Mucosa of descending colon (tissue), 3 donors: ENCODE data around the gene UGT1A7. TPM values are rescaled to one million over a fixed set of nuclear protein-coding genes. Genes with fewer than 3 reads are reported as not detected.

Experiments
- ATAC-seq: fragments of 200-7000 bp; cut with Tn5 transposase; one replicate; pipeline ENCODE4 v1.9.1; 2020; ENCODE audit warnings: mild to moderate bottlenecking, moderate library complexity
- DNase-seq, 3 donors: peaks; one replicate each; pipeline ENCODE4 v3.0.0-alpha.2; 2020
- H3K36me3 ChIP-seq: fragments of 200-600 bp; one replicate; pipeline ENCODE4 v1.8.0; 2021; ENCODE audit warnings: low read depth, mild to moderate bottlenecking
- H3K4me1 ChIP-seq: fragments of 200-600 bp; one replicate; pipeline ENCODE4 v1.8.0; 2021; ENCODE audit warnings: low read depth, mild to moderate bottlenecking
- H3K4me3 ChIP-seq: fragments of 200-600 bp; one replicate; pipeline ENCODE4 v1.8.0; 2021; ENCODE audit warnings: mild to moderate bottlenecking
- H3K9me3 ChIP-seq: fragments of 200-600 bp; one replicate; pipeline ENCODE4 v1.8.0; 2021; ENCODE audit warnings: mild to moderate bottlenecking
- CTCF ChIP-seq: fragments of 200-600 bp; IDR thresholded peaks from one replicate; pipeline ENCODE4 v1.8.0; 2022; ENCODE audit warnings: antibody characterized with exemption, mild to moderate bottlenecking
- intact Hi-C, 2 donors: fragments of 100-400 bp; cut with DNase I in 1 of 2; cut with micrococcal nuclease in 1 of 2; formaldehyde crosslinking; loops; one replicate each; pipeline versions ENCODE4 v1.11.0 to v1.11.1; 2022; cut with DNase I, micrococcal nuclease
- total RNA-seq, 3 donors: library from RNA; stranded (reverse); fragmentation: NEBNext Ultra II Directional in 2 of 3; extraction: Animal tissue kit (Norgen Biotek cat#: 25700) in 2 of 3; gene quantifications; one replicate each; pipeline versions ENCODE4 v1.2.1 to v1.2.4, GENCODE V29; 2021 to 2023
- donor health status: DM: no; HTN: no; CAD: no; lungs with moderate emphysema.
- donor health status: DM: no; HTN: no; CAD: no.
- donor health status: DM: no; HTN: yes; CAD: no.

Gene UGT1A7
- total RNA-seq, 3 donors from 2014 or later: 5.4 to 19.5 (median 5.9) TPM

GRCh38 chr2:233754872-233755611 is 73.3 kb downstream of the UGT1A7 start:
- H3K9me3 ChIP-seq: peaks cover 8% of the 10 kb centered on the region
- DNase-seq (no peak), ATAC-seq (no peak)
- intact Hi-C loops: no loop called here
- TF ChIP-seq CTCF: no peak
- no peak overlapping the region for H3K4me3 ChIP-seq
- peaks cover 19% of the 10 kb centered on the region for H3K4me1 ChIP-seq
- H3K36me3 ChIP-seq: no peaks in the 10 kb centered on the region

DNA sequence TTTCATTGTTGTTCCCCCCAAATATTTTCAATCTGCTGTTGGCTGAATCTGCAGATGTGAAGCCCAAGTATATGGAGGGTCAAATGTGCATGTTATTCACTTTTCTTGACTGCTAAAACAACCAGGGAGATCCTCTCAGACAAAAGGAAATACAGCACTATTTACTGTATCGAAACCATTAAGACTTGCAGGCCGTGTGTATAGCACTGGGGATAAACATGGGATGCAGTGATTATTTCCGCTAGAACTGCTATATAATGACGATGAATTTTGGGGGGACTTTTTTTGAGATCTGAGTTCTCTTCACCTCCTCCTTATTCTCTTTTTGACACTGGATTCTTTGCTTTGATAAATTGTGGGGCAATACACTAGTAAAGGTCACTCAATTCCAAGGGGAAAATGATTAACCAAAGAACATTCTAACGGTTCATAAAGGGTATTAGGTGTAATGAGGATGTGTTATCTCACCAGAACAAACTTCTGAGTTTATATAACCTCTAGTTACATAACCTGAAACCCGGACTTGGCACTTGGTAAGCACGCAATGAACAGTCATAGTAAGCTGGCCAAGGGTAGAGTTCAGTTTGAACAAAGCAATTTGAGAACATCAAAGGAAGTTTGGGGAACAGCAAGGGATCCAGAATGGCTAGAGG is 74.9 kb downstream of the UGT1A7 start:
- H3K9me3 ChIP-seq: no peaks in the 10 kb centered on the region
- H3K4me3 ChIP-seq: no peak overlapping the region
- peaks cover 19% of the 10 kb centered on the region for H3K4me1 ChIP-seq
- TF ChIP-seq CTCF: no peak
- DNase-seq (peak in 1 of 3 donors; percentile 42), ATAC-seq (peak; percentile 92)
- no peaks in the 10 kb centered on the region for H3K36me3 ChIP-seq
- intact Hi-C loops: no loop called here

GRCh38 chr2:233758141-233758540 is 76.4 kb downstream of the UGT1A7 start:
- Histone ChIP-seq H3K9me3 (no peaks in the 10 kb centered on the region), H3K4me3 (no peak overlapping the region), H3K4me1 (peaks cover 19% of the 10 kb centered on the region), H3K36me3 (no peaks in the 10 kb centered on the region)
- intact Hi-C loops: no loop called here
- TF ChIP-seq CTCF: no peak
- DNase-seq: no peak
- peak; percentile 76 for ATAC-seq

- no peak overlapping the region for H3K4me3 ChIP-seq
- TF ChIP-seq CTCF: no peak
- no peak for ATAC-seq
- DNase-seq: no peak
- peaks cover 19% of the 10 kb centered on the region for H3K4me1 ChIP-seq
- H3K9me3 ChIP-seq: no peaks in the 10 kb centered on the region
- intact Hi-C loops: no loop called here
- H3K36me3 ChIP-seq: no peaks in the 10 kb centered on the region
Observed at GRCh38 chr2:233758849-233759248, 77.1 kb downstream of the UGT1A7 start.

DNA sequence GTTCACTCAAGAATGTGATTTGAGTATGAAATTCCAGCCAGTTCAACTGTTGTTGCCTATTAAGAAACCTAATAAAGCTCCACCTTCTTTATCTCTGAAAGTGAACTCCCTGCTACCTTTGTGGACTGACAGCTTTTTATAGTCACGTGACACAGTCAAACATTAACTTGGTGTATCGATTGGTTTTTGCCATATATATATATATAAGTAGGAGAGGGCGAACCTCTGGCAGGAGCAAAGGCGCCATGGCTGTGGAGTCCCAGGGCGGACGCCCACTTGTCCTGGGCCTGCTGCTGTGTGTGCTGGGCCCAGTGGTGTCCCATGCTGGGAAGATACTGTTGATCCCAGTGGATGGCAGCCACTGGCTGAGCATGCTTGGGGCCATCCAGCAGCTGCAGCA is 78.3 kb downstream of the UGT1A7 start, which contains the start of gene UGT1A1:
UGT1A1 (plus strand) TSS at position 228 of the 400 bp plus-strand sequence; CDS start at position 246, 18 bp downstream.
- Histone ChIP-seq H3K4me3 (no peak within 1 kb of the TSS), H3K9me3 (no peaks in the 10 kb centered on the region), H3K36me3 (no peaks in the 10 kb centered on the region), H3K4me1 (peaks cover 25% of the 10 kb centered on the region)
- intact Hi-C loops: no loop called here
- ATAC-seq: no peak
- DNase-seq: no peak
- TF ChIP-seq CTCF: no peak
